Osteoblast (primary cell): Measurements from ENCODE around the gene UAP1. TPM values are rescaled to one million over a fixed set of nuclear protein-coding genes. Genes with fewer than 3 reads are reported as not detected.
A peak's percentile ranks its signal among the peaks of the same experiment; 100 is the strongest.

Experiments used
- DNase-seq: peaks from one replicate; pipeline ENCODE4 v3.0.0; 2011; ENCODE audit warnings: low spot score, mixed read lengths; ENCODE audit not compliant: insufficient read length; ENCODE audit errors: missing footprints
- H2AFZ ChIP-seq: 2 replicates; pipeline ENCODE4 v1.6.0; 2011; ENCODE audit warnings: mild to moderate bottlenecking, low read length
- H3K27ac ChIP-seq: 2 replicates; pipeline ENCODE4 v1.5.1; 2011; ENCODE audit warnings: mild to moderate bottlenecking, low read depth, low read length, moderate library complexity
- H3K27me3 ChIP-seq: 2 replicates; pipeline ENCODE4 v1.6.0; 2012; ENCODE audit warnings: mild to moderate bottlenecking, control low read depth, inconsistent platforms, low read length, moderate library complexity; ENCODE audit not compliant: insufficient read depth
- H3K36me3 ChIP-seq: 2 replicates; pipeline ENCODE4 v1.5.1; 2011; ENCODE audit warnings: mild to moderate bottlenecking, low read length, control low read depth, moderate library complexity; ENCODE audit not compliant: insufficient read depth
- H3K4me1 ChIP-seq: 2 replicates; pipeline ENCODE4 v1.5.1; 2011; ENCODE audit warnings: mild to moderate bottlenecking, low read length, control low read depth, moderate library complexity; ENCODE audit not compliant: insufficient read depth
- H3K4me2 ChIP-seq: 2 replicates; pipeline ENCODE4 v1.6.0; 2011; ENCODE audit warnings: mild to moderate bottlenecking, low read length; ENCODE audit not compliant: insufficient read depth
- H3K4me3 ChIP-seq: fragments of 200-600 bp; sonication (generic); 3 replicates; pipeline ENCODE4 v1.5.1; 2012; ENCODE audit warnings: mild to moderate bottlenecking, low read length, inconsistent platforms; ENCODE audit not compliant: insufficient read depth
- H3K79me2 ChIP-seq: 2 replicates; pipeline ENCODE4 v1.6.0; 2012; ENCODE audit warnings: mild to moderate bottlenecking, low read length, control low read depth, inconsistent platforms; ENCODE audit not compliant: insufficient read depth
- H3K9me3 ChIP-seq: 2 replicates; pipeline ENCODE4 v1.5.1; 2011; ENCODE audit warnings: low read depth, low read length, control low read depth
- H4K20me1 ChIP-seq: 2 replicates; pipeline ENCODE4 v1.6.0; 2012; ENCODE audit warnings: mild to moderate bottlenecking, low read length, control low read depth; ENCODE audit not compliant: insufficient read depth
- total RNA-seq: library from RNA; depleted of rRNA; stranded (reverse); fragments of >200 nt; gene quantifications from 2 replicates; pipeline ENCODE4 v1.2.3, GENCODE V29; 2012
- TF ChIP-seq, protein P1 (sequence below): IDR thresholded peaks from 2 replicates; pipeline ENCODE4 v1.5.1; 2011; ENCODE audit warnings: mild to moderate bottlenecking, low read depth, low read length, moderate library complexity; ENCODE audit errors: extremely low read depth

The UAP1 gene
- total RNA-seq, 1 donor, result 141 TPM

DNA sequence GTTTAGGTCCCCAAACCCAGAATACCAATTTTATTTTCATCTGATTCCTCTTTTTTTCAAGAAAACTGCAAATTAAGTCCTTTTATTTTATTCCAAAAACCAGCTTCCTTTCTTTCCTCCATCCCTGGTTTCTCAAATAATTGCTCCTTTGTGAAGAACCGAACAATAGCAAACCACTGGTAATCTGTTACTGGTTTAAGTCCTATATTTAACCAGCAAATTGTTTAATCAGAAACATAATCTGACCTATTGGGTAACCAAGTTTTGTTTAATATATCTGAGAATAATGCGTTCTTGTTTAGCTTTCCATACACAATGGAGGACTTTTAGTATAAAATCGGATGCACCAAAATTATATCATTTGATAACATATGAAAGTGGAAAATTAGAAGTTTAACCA is 57.6 kb downstream of the UAP1 start:
- TF ChIP-seq, protein P1, sequence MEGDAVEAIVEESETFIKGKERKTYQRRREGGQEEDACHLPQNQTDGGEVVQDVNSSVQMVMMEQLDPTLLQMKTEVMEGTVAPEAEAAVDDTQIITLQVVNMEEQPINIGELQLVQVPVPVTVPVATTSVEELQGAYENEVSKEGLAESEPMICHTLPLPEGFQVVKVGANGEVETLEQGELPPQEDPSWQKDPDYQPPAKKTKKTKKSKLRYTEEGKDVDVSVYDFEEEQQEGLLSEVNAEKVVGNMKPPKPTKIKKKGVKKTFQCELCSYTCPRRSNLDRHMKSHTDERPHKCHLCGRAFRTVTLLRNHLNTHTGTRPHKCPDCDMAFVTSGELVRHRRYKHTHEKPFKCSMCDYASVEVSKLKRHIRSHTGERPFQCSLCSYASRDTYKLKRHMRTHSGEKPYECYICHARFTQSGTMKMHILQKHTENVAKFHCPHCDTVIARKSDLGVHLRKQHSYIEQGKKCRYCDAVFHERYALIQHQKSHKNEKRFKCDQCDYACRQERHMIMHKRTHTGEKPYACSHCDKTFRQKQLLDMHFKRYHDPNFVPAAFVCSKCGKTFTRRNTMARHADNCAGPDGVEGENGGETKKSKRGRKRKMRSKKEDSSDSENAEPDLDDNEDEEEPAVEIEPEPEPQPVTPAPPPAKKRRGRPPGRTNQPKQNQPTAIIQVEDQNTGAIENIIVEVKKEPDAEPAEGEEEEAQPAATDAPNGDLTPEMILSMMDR, result no peak

DNA sequence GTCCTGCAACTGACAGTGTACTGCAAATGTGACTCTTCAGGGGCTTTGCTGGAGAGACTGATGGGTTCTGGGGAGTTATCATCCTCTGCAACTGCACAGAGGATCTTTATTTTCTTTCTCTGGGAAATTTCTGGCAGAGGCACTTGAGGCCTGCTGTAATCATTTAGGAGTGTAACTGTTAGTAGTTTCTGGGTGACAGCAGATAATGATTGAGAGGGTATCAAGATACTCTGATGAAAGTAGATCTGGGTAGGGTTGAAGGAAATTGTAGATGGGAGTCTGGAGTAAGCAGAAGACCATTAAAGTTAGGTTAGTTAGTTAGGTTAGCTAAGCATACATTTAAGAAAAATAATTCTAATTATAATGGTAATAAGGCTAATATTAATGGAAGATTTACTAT is 59.7 kb downstream of the UAP1 start:
- Histone ChIP-seq H3K4me3 (no peak overlapping the region), H3K4me2 (no peak overlapping the region), H4K20me1 (no peaks in the 10 kb centered on the region), H3K9me3 (no peaks in the 10 kb centered on the region), H3K36me3 (peaks cover 8% of the 10 kb centered on the region), H3K27me3 (no peaks in the 10 kb centered on the region), H3K4me1 (peaks cover 9% of the 10 kb centered on the region), H2AFZ (no peak overlapping the region), H3K27ac (no peak overlapping the region), H3K79me2 (no peaks in the 10 kb centered on the region)
- no peak for DNase-seq
- TF ChIP-seq, protein P1, result no peak

More for the DNA sequence above, 57.6 kb downstream of the UAP1 start:
- H3K27me3 ChIP-seq, result no peaks in the 10 kb centered on the region
- no peaks in the 10 kb centered on the region for H3K9me3 ChIP-seq
- no peak overlapping the region for H3K27ac ChIP-seq
- H3K4me2 ChIP-seq, result no peak overlapping the region
- H3K36me3 ChIP-seq, result peaks cover 8% of the 10 kb centered on the region
- no peak for DNase-seq
- H3K79me2 ChIP-seq, result no peaks in the 10 kb centered on the region
- no peak overlapping the region for H3K4me3 ChIP-seq
- no peak overlapping the region for H2AFZ ChIP-seq
- H4K20me1 ChIP-seq, result no peaks in the 10 kb centered on the region
- H3K4me1 ChIP-seq, result no peaks in the 10 kb centered on the region

DNA sequence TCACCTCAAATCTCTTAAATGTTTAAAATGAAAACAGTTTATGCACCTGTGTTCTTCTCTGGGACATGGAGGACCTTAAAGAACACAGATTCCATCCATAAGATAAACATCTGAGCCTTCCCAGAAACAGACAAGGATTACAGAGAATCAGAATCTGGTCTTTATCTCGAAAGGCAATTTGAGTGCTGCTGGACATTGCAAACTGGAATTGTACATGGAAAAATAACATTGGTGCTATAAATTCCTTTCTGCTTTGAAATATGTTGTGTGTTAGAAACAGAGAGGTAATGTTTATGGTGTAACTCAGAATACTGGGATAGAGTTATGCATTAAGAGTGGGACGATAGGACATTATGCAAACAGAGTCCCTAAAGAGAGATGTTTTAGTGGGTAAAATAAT is 64.2 kb downstream of the UAP1 start:
- Histone ChIP-seq H4K20me1 (no peaks in the 10 kb centered on the region), H3K27me3 (no peaks in the 10 kb centered on the region), H2AFZ (no peak overlapping the region), H3K4me2 (peak overlapping the region; percentile 79), H3K79me2 (no peaks in the 10 kb centered on the region), H3K27ac (no peak overlapping the region), H3K4me1 (peaks cover 44% of the 10 kb centered on the region), H3K9me3 (no peaks in the 10 kb centered on the region), H3K36me3 (no peaks in the 10 kb centered on the region), H3K4me3 (no peak overlapping the region)
- DNase-seq, result no peak
- TF ChIP-seq, protein P1, result no peak

DNA sequence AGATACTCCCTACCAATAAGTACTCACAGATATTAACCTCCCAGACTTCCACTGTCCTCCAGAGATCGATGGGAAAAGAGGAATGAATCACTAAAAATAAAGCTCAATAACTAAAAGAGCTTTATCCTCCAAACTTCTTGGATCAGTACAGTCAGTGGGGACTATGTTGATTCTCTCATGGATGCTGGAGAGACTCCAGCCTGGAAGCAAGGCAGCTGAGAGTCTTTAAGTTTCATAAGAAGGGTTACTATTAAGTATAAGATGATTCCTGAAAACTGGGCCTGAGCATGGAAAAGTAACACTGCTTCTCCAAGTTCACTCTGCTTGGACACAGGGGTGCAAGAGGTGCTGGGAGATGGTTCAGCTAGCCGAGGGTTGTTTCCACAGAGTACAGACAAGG is 64.6 kb downstream of the UAP1 start:
- Histone ChIP-seq H3K9me3 (no peaks in the 10 kb centered on the region), H4K20me1 (no peaks in the 10 kb centered on the region), H3K27ac (peak overlapping the region; percentile 65), H3K36me3 (no peaks in the 10 kb centered on the region), H2AFZ (peak overlapping the region; percentile 91), H3K4me2 (peak overlapping the region; percentile 79), H3K4me3 (peak overlapping the region; percentile 57), H3K4me1 (peaks cover 48% of the 10 kb centered on the region), H3K79me2 (no peaks in the 10 kb centered on the region), H3K27me3 (no peaks in the 10 kb centered on the region)
- TF ChIP-seq, protein P1, result no peak
- DNase-seq, result peak; percentile 67
